Measurements from ENCODE around the gene CLN5. TPM values are rescaled to one million over a fixed set of nuclear protein-coding genes. Genes with fewer than 3 reads are reported as not detected.

Gene CLN5
- total RNA-seq, 2 experiments from 2014 or later = 14.5 to 16.9 TPM

GRCh38 chr13:76950101-76950500 lies 41.8 kb upstream of the CLN5 start:
- Mint-ChIP-seq H3K27me3 (peaks cover 18% of the 10 kb centered on the region), H3K36me3 (ENCODE audit: low read depth) (no peaks in the 10 kb centered on the region), H3K4me1 (ENCODE audit: low read depth) (no peaks in the 10 kb centered on the region), H3K27ac (no peak overlapping the region), H3K4me3 (no peak overlapping the region), H3K9me3 (peaks cover 3% of the 10 kb centered on the region)
- no peak for ATAC-seq
- ChIA-PET CTCF (interaction anchor here (1.0 kb wide), 1 partner anchor 30 kb away, joined by 4 read pairs; no protein-coding TSS in a partner anchor), POLR2A (no interaction called here)
- DNase-seq = no peak
- intact Hi-C loops (cut with micrococcal nuclease) = no loop called here
- TF ChIP-seq, protein P1, sequence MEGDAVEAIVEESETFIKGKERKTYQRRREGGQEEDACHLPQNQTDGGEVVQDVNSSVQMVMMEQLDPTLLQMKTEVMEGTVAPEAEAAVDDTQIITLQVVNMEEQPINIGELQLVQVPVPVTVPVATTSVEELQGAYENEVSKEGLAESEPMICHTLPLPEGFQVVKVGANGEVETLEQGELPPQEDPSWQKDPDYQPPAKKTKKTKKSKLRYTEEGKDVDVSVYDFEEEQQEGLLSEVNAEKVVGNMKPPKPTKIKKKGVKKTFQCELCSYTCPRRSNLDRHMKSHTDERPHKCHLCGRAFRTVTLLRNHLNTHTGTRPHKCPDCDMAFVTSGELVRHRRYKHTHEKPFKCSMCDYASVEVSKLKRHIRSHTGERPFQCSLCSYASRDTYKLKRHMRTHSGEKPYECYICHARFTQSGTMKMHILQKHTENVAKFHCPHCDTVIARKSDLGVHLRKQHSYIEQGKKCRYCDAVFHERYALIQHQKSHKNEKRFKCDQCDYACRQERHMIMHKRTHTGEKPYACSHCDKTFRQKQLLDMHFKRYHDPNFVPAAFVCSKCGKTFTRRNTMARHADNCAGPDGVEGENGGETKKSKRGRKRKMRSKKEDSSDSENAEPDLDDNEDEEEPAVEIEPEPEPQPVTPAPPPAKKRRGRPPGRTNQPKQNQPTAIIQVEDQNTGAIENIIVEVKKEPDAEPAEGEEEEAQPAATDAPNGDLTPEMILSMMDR (IDR thresholded peaks at IDR 0.05) = no peak

DNA sequence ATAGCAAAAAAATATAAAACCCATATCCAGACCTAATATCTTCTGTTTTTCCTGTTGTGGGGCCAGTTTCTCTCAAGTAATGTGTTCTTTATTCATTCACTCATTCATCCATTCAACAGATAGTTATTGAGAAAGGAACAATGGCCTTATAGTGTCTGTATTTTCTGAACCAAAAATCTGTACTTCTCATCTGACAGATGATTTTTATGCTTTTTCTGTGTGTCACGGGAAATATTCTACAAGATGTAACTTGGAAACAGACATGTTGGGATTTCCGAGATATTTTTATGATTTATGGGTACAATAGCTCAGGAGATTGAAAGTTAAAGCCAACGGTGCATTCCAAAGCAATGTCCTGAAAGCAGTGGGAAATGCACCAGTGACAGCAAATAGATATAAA lies 37.9 kb upstream of the CLN5 start:
- H3K36me3 Mint-ChIP-seq (ENCODE audit: low read depth) = no peaks in the 10 kb centered on the region
- intact Hi-C loops (cut with micrococcal nuclease) = no loop called here
- POLR2A ChIA-PET = no interaction called here
- no peak overlapping the region for H3K4me3 Mint-ChIP-seq
- CTCF ChIA-PET = no interaction called here
- H3K9me3 Mint-ChIP-seq = peaks cover 4% of the 10 kb centered on the region
- H3K4me1 Mint-ChIP-seq (ENCODE audit: low read depth) = no peaks in the 10 kb centered on the region
- peaks cover 18% of the 10 kb centered on the region for H3K27me3 Mint-ChIP-seq
- DNase-seq = no peak
- no peak for ATAC-seq
- TF ChIP-seq, protein P1 (IDR thresholded peaks at IDR 0.05) = no peak
- no peak overlapping the region for H3K27ac Mint-ChIP-seq

- no peak for DNase-seq
- Mint-ChIP-seq H3K4me1 (ENCODE audit: low read depth) (no peaks in the 10 kb centered on the region), H3K4me3 (no peak overlapping the region), H3K27ac (no peak overlapping the region), H3K9me3 (peaks cover 8% of the 10 kb centered on the region), H3K36me3 (ENCODE audit: low read depth) (no peaks in the 10 kb centered on the region), H3K27me3 (peaks cover 18% of the 10 kb centered on the region)
- CTCF ChIA-PET = no interaction called here
- no peak for ATAC-seq
- intact Hi-C loops (cut with micrococcal nuclease) = no loop called here
- POLR2A ChIA-PET = no interaction called here
- TF ChIP-seq, protein P1 (IDR thresholded peaks at IDR 0.05) = no peak
Observed at GRCh38 chr13:76954538-76954937, 37.3 kb upstream of the CLN5 start.

GRCh38 chr13:76955193-76955592 lies 36.7 kb upstream of the CLN5 start:
- Mint-ChIP-seq H3K4me1 (ENCODE audit: low read depth) (no peaks in the 10 kb centered on the region), H3K27me3 (peaks cover 15% of the 10 kb centered on the region), H3K36me3 (ENCODE audit: low read depth) (no peaks in the 10 kb centered on the region), H3K27ac (no peak overlapping the region), H3K9me3 (peaks cover 9% of the 10 kb centered on the region), H3K4me3 (no peak overlapping the region)
- TF ChIP-seq, protein P1 (IDR thresholded peaks at IDR 0.05) = no peak
- ATAC-seq (no peak), DNase-seq (no peak)
- intact Hi-C loops (cut with micrococcal nuclease) = no loop called here
- ChIA-PET POLR2A (no interaction called here), CTCF (interaction anchor here (1.4 to 2.6 kb wide), 2 partner anchors 25 to 52 kb away, joined by 4 to 14 read pairs; no protein-coding TSS in a partner anchor)

- DNase-seq (no peak), ATAC-seq (no peak)
- TF ChIP-seq, protein P1 (IDR thresholded peaks at IDR 0.05) = no peak
- Mint-ChIP-seq H3K9me3 (peaks cover 14% of the 10 kb centered on the region), H3K27ac (no peak overlapping the region), H3K27me3 (peaks cover 12% of the 10 kb centered on the region), H3K36me3 (ENCODE audit: low read depth) (no peaks in the 10 kb centered on the region), H3K4me3 (no peak overlapping the region), H3K4me1 (ENCODE audit: low read depth) (no peaks in the 10 kb centered on the region)
- ChIA-PET POLR2A (no interaction called here), CTCF (interaction anchor here (1.4 to 2.6 kb wide), 2 partner anchors 25 to 52 kb away, joined by 4 to 14 read pairs; no protein-coding TSS in a partner anchor)
- intact Hi-C loops (cut with micrococcal nuclease) = no loop called here
Observed at GRCh38 chr13:76955661-76956060, 36.2 kb upstream of the CLN5 start.

Measured in activated CD8-positive, alpha-beta T cell treated with anti-CD3 and anti-CD28 coated beads for 36 hours (primary cell).